MCF 10A (cell line): Measurements from ENCODE around the gene C6orf120. TPM values are rescaled to one million over a fixed set of nuclear protein-coding genes. Genes with fewer than 3 reads are reported as not detected.

Experiments
- BruUV-seq: library from RNA; stranded (reverse); fragments of 400-500 nt; replicated peaks from 2 replicates; lab custom pipeline; 2021; lab: Mats Ljungman, UMichigan
- CTCF ChIA-PET: fragments of 300-600 bp; sonication (Branson Sonifier 250); formaldehyde crosslinking; extraction: SDS; loops from one replicate; lab custom pipeline; 2021; ENCODE audit warnings: antibody characterized with exemption, inconsistent platforms; lab: Yijun Ruan, JAX
- POLR2A ChIA-PET: fragments of 300-600, 350-650 bp; sonication (Branson Sonifier 250); formaldehyde crosslinking; extraction: SDS; loops from one replicate; lab custom pipeline; 2020; ENCODE audit warnings: antibody characterized with exemption, inconsistent platforms; lab: Yijun Ruan, JAX
- DNase-seq: peaks from one replicate; pipeline ENCODE4 v3.0.0-alpha.2; 2018; ENCODE audit not compliant: unreplicated experiment
- H3K27ac Mint-ChIP-seq: one replicate; pipeline ENCODE4 v1.8.0; 2022; ENCODE audit warnings: mild to moderate bottlenecking, low read depth, mixed read lengths; ENCODE audit not compliant: unreplicated experiment
- H3K27me3 Mint-ChIP-seq: one replicate; pipeline ENCODE4 v1.8.0; 2022; ENCODE audit warnings: mixed read lengths; ENCODE audit not compliant: insufficient read depth, unreplicated experiment
- H3K36me3 Mint-ChIP-seq: one replicate; pipeline ENCODE4 v1.8.0; 2022; ENCODE audit warnings: mild to moderate bottlenecking, moderate library complexity, mixed read lengths; ENCODE audit not compliant: insufficient read depth, unreplicated experiment
- H3K4me1 Mint-ChIP-seq: one replicate; pipeline ENCODE4 v1.8.0; 2022; ENCODE audit warnings: mixed read lengths; ENCODE audit not compliant: insufficient read depth, unreplicated experiment
- H3K4me3 Mint-ChIP-seq: one replicate; pipeline ENCODE4 v1.8.0; 2022; ENCODE audit warnings: mild to moderate bottlenecking, moderate library complexity, mixed read lengths; ENCODE audit not compliant: unreplicated experiment
- H3K9me3 Mint-ChIP-seq: one replicate; pipeline ENCODE4 v1.8.0; 2022; ENCODE audit warnings: mixed read lengths; ENCODE audit not compliant: unreplicated experiment
- CTCF ChIP-seq: fragments of 200-600 bp; IDR thresholded peaks from one replicate; pipeline ENCODE4 v1.8.0; 2022; ENCODE audit warnings: antibody characterized with exemption, mild to moderate bottlenecking; ENCODE audit not compliant: unreplicated experiment
- intact Hi-C: fragments of 100-400 bp; cut with micrococcal nuclease; formaldehyde crosslinking; loops from 2 replicates; pipeline ENCODE4 v1.14.1; 2022
- total RNA-seq: library from RNA; stranded (reverse); gene quantifications from 2 replicates; pipeline ENCODE4 v1.2.3, GENCODE V29; 2022

The C6orf120 gene
- total RNA-seq, 1 experiment from 2014 or later: 25.3 TPM

DNA sequence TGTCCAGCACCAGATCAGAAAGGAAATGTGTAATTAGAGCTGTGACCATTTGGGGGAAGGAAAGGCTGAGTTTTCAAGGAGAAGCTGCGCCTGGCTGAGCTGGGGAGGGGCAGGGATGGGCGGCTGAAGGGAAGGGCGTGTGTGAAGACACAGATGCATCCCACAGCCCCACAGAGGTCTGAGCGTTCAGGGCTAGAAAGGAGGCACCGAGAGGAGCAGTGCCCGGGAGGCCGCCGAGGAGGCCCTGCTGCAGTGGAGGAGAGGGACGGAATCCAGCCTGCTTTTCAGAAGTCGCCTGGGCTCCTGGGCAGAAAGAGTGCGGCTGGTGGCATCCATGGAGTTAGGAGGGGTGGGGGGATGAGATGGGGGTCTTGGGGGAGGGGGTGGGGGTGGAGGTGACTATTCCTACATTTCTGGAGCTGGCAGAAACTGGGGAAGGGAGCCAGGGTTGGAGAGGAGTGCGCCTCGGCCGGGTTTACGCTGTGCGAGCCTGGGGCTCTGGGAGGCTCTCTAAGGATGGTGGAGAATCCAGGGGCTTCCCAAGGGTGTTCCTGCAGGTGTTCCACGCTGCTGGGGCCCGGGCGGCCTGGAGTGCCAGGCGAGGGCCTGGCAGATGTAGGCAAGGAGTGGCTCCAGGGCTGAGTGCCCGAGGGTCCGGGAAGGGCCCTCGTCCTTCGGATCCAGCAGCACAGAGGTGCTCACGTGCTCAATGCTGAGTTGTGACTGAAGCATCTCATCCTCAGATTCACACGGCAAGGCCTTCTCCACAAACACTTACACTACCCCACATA, 41.9 kb upstream of the C6orf120 start:
- intact Hi-C loops: no loop called here
- no TSS peak for BruUV-seq
- H3K27ac Mint-ChIP-seq: no peak overlapping the region

GRCh38 chr6:169660751-169661390, 41.1 kb upstream of the C6orf120 start:
- no peak overlapping the region for H3K4me3 Mint-ChIP-seq
- peaks cover 67% of the 10 kb centered on the region for H3K36me3 Mint-ChIP-seq
- no peak for TF ChIP-seq CTCF
- H3K27me3 Mint-ChIP-seq: no peaks in the 10 kb centered on the region
- intact Hi-C loops: no loop called here
- DNase-seq: no peak
- ChIA-PET CTCF (no interaction called here), POLR2A (no interaction called here)
- H3K9me3 Mint-ChIP-seq: no peaks in the 10 kb centered on the region
- no TSS peak for BruUV-seq
- H3K27ac Mint-ChIP-seq: no peak overlapping the region
- H3K4me1 Mint-ChIP-seq: no peaks in the 10 kb centered on the region

More for the DNA sequence above, 41.9 kb upstream of the C6orf120 start:
- Mint-ChIP-seq H3K27me3 (no peaks in the 10 kb centered on the region), H3K9me3 (no peaks in the 10 kb centered on the region), H3K36me3 (peaks cover 74% of the 10 kb centered on the region), H3K4me3 (no peak overlapping the region), H3K4me1 (no peaks in the 10 kb centered on the region)
- no peak for TF ChIP-seq CTCF
- ChIA-PET CTCF (no interaction called here), POLR2A (no interaction called here)
- no peak for DNase-seq

- intact Hi-C loops: no loop called here
- Mint-ChIP-seq H3K36me3 (peaks cover 62% of the 10 kb centered on the region), H3K4me3 (no peak overlapping the region), H3K27me3 (no peaks in the 10 kb centered on the region), H3K27ac (no peak overlapping the region), H3K4me1 (no peaks in the 10 kb centered on the region), H3K9me3 (no peaks in the 10 kb centered on the region)
- no peak for TF ChIP-seq CTCF
- CTCF ChIA-PET: no interaction called here
- no peak for DNase-seq
- POLR2A ChIA-PET: no interaction called here
- BruUV-seq: no TSS peak
Measured at GRCh38 chr6:169661391-169661756, 40.6 kb upstream of the C6orf120 start.

GRCh38 chr6:169663468-169663867, 38.5 kb upstream of the C6orf120 start:
- H3K4me3 Mint-ChIP-seq: no peak overlapping the region
- no peak for DNase-seq
- POLR2A ChIA-PET: no interaction called here
- H3K27ac Mint-ChIP-seq: no peak overlapping the region
- BruUV-seq: no TSS peak
- no peaks in the 10 kb centered on the region for H3K9me3 Mint-ChIP-seq
- CTCF ChIA-PET: interaction anchor here (0.7 kb wide), 1 partner anchor 853 kb away, joined by 6 read pairs; no protein-coding TSS in a partner anchor
- peaks cover 65% of the 10 kb centered on the region for H3K36me3 Mint-ChIP-seq
- intact Hi-C loops: no loop called here
- no peaks in the 10 kb centered on the region for H3K4me1 Mint-ChIP-seq
- no peaks in the 10 kb centered on the region for H3K27me3 Mint-ChIP-seq
- TF ChIP-seq CTCF: no peak
